Tibial nerve (tissue), 4 donors: Measurements from ENCODE around the gene SELPLG. TPM values are rescaled to one million over a fixed set of nuclear protein-coding genes. Genes with fewer than 3 reads are reported as not detected.
"Not testable (repeated sequence)": the region's sequence is repeated elsewhere in the genome, so short reads cannot be mapped to it uniquely, and the experiment has no call there.

Source experiments
- DNase-seq, 2 donors: peaks; one replicate each; pipeline ENCODE4 v3.0.0-alpha.2; 2019; ENCODE audit warnings: low spot score in 2 of 2
- H3K27ac ChIP-seq, 4 donors: fragments of 200-600 bp; sonication (generic) in 3 of 4; one replicate each; pipeline ENCODE4 v1.5.1; 2017 to 2019; ENCODE audit warnings: mild to moderate bottlenecking in 1 of 4
- H3K27me3 ChIP-seq, 2 donors: fragments of 200-600 bp; sonication (generic) in 1 of 2; one replicate each; pipeline versions ENCODE4 v1.5.1 to v1.6.0; 2017 to 2019
- H3K36me3 ChIP-seq, 3 donors: fragments of 200-600 bp; sonication (generic); one replicate each; pipeline ENCODE4 v1.5.1; 2018 to 2019
- H3K4me1 ChIP-seq, 4 donors: fragments of 200-600 bp; sonication (generic) in 3 of 4; one replicate each; pipeline ENCODE4 v1.5.1; 2017 to 2019
- H3K4me3 ChIP-seq, 4 donors: fragments of 200-600 bp; sonication (generic) in 3 of 4; one replicate each; pipeline ENCODE4 v1.5.1; 2017 to 2019; ENCODE audit warnings: mild to moderate bottlenecking in 1 of 4, moderate library complexity in 1 of 4
- H3K9me3 ChIP-seq, 4 donors: fragments of 200-600 bp; sonication (generic) in 3 of 4; one replicate each; pipeline ENCODE4 v1.5.1; 2017 to 2019
- EP300 ChIP-seq, 2 donors: sonication (generic); formaldehyde crosslinking; IDR thresholded peaks; one replicate each; pipeline ENCODE4 v1.6.1; 2017; ENCODE audit warnings: antibody characterized with exemption in 2 of 2, mild to moderate bottlenecking in 1 of 2
- POLR2A ChIP-seq, 2 donors: fragments of 450-650 bp; IDR thresholded peaks; one replicate each; pipeline ENCODE4 v1.6.1; 2017; ENCODE audit warnings: antibody characterized with exemption in 2 of 2, mild to moderate bottlenecking in 2 of 2, moderate library complexity in 2 of 2
- WGBS, 2 donors: methylation state at CpG; one replicate each; pipeline ENCODE4 v1.1.5; 2018; 5-methylcytosine and 5-hydroxymethylcytosine counted together
- total RNA-seq, 4 donors: library from RNA; depleted of rRNA; stranded (reverse); fragments of >200 nt; gene quantifications; one replicate each; pipeline ENCODE4 v1.1.0, GENCODE V29; 2016
- TF ChIP-seq, protein P1 (sequence below), 5 experiments: fragments of 200-600 bp in 3 of 5; fragments of 450-650 bp in 2 of 5; sonication (generic) in 3 of 5; IDR thresholded peaks; one replicate each; pipeline ENCODE4 v1.5.1; 2016 to 2019; ENCODE audit warnings: antibody characterized with exemption in 5 of 5, mild to moderate bottlenecking in 3 of 5, moderate library complexity in 2 of 5

The SELPLG gene
- total RNA-seq, 4 donors from 2014 or later: 4.5 to 15.1 (median 9.2) TPM

- TF ChIP-seq POLR2A (IDR thresholded peaks at IDR 0.05): no peak
- no peak for TF ChIP-seq EP300 (IDR thresholded peaks at IDR 0.05)
- TF ChIP-seq, protein P1, sequence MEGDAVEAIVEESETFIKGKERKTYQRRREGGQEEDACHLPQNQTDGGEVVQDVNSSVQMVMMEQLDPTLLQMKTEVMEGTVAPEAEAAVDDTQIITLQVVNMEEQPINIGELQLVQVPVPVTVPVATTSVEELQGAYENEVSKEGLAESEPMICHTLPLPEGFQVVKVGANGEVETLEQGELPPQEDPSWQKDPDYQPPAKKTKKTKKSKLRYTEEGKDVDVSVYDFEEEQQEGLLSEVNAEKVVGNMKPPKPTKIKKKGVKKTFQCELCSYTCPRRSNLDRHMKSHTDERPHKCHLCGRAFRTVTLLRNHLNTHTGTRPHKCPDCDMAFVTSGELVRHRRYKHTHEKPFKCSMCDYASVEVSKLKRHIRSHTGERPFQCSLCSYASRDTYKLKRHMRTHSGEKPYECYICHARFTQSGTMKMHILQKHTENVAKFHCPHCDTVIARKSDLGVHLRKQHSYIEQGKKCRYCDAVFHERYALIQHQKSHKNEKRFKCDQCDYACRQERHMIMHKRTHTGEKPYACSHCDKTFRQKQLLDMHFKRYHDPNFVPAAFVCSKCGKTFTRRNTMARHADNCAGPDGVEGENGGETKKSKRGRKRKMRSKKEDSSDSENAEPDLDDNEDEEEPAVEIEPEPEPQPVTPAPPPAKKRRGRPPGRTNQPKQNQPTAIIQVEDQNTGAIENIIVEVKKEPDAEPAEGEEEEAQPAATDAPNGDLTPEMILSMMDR (IDR thresholded peaks at IDR 0.05): no peak
- no peaks in the 10 kb centered on the region for H3K27me3 ChIP-seq
- DNase-seq: no peak
- H3K4me1 ChIP-seq: peaks cover 0 to 27% (median 6%) of the 10 kb centered on the region in 4 donors
- no peak overlapping the region for H3K4me3 ChIP-seq
- no peak overlapping the region for H3K27ac ChIP-seq
- 80 to 91% methylated on average over 3 of the region's 3 CpGs for WGBS, 2 donors
- no peaks in the 10 kb centered on the region for H3K36me3 ChIP-seq
- peaks cover 0 to 1% (median 0%) of the 10 kb centered on the region in 4 donors for H3K9me3 ChIP-seq
Measured at GRCh38 chr12:108621161-108621560, 12.5 kb downstream of the SELPLG start.

GRCh38 chr12:108620236-108620879, 13.3 kb downstream of the SELPLG start:
- TF ChIP-seq EP300 (IDR thresholded peaks at IDR 0.05): peak in 1 of 2 donors; percentile 12
- TF ChIP-seq, protein P1 (IDR thresholded peaks at IDR 0.05): no peak
- Histone ChIP-seq H3K36me3 (no peaks in the 10 kb centered on the region), H3K27me3 (no peaks in the 10 kb centered on the region), H3K27ac (no peak overlapping the region), H3K9me3 (peaks cover 0 to 6% (median 0%) of the 10 kb centered on the region in 4 donors), H3K4me1 (peaks cover 0 to 27% (median 6%) of the 10 kb centered on the region in 4 donors), H3K4me3 (no peak overlapping the region)
- 94 to 95% methylated on average over 10 of the region's 10 CpGs for WGBS, 2 donors
- no peak for DNase-seq

DNA sequence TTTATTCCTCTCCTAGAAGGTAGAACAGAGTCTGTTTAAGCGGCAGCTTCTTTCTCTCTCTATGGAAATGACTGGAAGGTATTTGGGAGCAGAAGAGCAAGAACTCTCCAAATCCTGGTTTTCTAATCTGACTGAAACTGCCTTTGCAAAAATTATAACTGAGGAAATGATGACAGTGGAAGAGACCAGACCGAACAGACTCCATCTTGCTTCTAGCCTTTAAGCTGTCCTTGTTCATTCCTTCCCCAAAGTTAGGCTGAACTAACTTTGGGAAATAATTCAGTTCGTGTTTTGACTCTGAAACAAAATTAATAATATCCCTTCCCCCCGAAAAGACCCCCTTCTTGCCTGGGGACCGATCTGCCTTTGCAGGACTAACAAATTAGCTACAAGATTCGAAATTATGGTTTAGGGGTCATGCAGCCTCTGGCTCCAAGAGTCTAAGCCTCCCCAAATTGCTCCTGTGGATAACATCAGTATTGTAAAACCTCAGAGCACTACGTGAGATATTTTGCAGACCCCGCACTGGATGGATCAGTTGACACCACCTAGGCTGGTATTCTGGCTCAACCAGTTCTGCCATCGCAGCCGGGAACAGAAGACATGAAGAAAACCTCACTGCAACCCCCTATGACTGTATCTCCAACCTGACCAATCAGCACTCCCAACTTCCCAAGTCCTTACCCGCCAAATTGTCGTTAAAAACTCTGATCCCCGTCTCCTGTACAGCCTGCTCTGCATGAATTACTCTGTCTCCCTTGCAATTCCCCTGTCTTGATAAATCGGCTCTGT, 14.1 kb downstream of the SELPLG start:
- Histone ChIP-seq H3K27me3 (no peaks in the 10 kb centered on the region), H3K4me1 (peaks cover 0 to 27% (median 6%) of the 10 kb centered on the region in 4 donors), H3K36me3 (no peaks in the 10 kb centered on the region), H3K27ac (no peak overlapping the region), H3K4me3 (no peak overlapping the region), H3K9me3 (peaks cover 0 to 6% (median 0%) of the 10 kb centered on the region in 4 donors)
- DNase-seq: no peak
- TF ChIP-seq POLR2A (IDR thresholded peaks at IDR 0.05) (no peak), EP300 (IDR thresholded peaks at IDR 0.05) (no peak)
- TF ChIP-seq, protein P1 (IDR thresholded peaks at IDR 0.05): no peak
- WGBS, 2 donors: 81 to 86% methylated on average over 14 of the region's 14 CpGs

DNA sequence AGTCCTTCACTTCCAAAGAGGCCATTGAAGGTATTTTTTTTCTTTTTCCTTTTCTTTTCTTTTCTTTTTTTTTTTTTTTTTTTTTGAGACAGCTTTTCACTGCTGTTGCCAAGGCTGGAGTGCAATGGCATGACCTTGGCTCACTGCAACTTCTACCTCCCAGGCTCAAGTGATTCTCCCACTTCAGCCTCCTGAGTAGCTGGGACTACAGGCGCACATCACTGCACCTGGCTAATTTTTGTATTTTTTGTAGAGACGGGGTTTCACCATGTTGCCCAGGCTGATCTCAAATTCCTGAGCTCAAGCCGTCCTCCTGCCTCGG, 14.8 kb downstream of the SELPLG start:
- not testable (repeated sequence) for H3K27ac ChIP-seq, H3K9me3 ChIP-seq, DNase-seq, H3K36me3 ChIP-seq, H3K27me3 ChIP-seq, H3K4me3 ChIP-seq
- H3K4me1 ChIP-seq: peaks cover 0 to 27% (median 6%) of the 10 kb centered on the region in 4 donors
- WGBS, 2 donors: 74 to 82% methylated on average over 4 of the region's 4 CpGs

DNA sequence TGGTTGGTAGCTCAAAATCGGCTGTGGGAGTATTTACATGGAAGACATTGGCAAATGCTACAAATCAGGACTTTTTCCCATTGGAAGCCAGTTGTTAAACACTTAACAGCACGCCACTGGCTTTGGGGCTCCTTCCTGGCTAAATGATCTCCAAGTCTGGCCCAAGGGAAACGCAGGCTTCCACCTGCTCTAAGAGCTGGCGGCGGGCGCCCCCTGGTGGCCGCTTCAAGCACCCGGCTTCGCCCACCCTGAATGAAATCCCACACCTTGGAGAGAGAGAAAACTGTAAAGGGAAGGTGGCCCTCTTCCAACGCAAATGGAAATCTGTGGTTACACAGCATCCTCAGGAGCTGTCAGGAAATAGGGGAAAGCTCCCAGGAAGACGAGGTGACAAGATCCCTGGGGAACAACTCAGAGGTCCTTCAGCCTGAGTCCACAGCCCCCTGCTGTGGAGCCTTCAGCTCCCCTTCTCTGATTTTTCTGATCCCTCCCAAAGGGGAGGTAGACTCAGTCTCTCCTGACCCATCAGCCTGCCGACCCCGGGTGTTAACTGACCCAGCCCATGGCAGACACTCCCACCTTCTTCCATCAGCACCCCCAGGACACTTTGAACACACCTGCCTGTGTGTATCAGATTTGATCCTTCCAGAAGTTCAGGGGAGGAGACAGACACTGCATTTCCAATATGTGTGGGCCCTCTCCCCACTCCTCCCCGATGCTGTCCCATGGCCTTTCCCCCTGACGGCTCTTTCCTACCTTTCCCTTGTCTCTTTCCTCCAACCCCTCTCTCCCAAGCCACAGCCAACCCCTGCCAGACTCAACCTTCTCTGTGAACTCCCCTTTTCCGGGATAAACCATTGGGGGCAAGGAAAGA, 15.4 kb downstream of the SELPLG start:
- peak; percentile 68 to 75 for DNase-seq

More for the DNA sequence above, 15.4 kb downstream of the SELPLG start:
- H3K27me3 ChIP-seq: no peaks in the 10 kb centered on the region
- WGBS, 2 donors: 11 to 12% methylated on average over 16 of the region's 16 CpGs
- peak in 1 of 2 donors; percentile 48 for TF ChIP-seq EP300 (IDR thresholded peaks at IDR 0.05)
- TF ChIP-seq, protein P1 (IDR thresholded peaks at IDR 0.05): peak; percentile 90 to 97 (median 95)
- no peak for TF ChIP-seq POLR2A (IDR thresholded peaks at IDR 0.05)
- H3K9me3 ChIP-seq: peaks cover 0 to 6% (median 0%) of the 10 kb centered on the region in 4 donors
- no peaks in the 10 kb centered on the region for H3K36me3 ChIP-seq
- H3K27ac ChIP-seq: peak overlapping the region in 1 of 4 donors; percentile 31
- no peak overlapping the region for H3K4me3 ChIP-seq
- peaks cover 0 to 31% (median 6%) of the 10 kb centered on the region in 4 donors for H3K4me1 ChIP-seq
